GM12801 (cell line): ENCODE results near the gene IQSEC3.

Experiments
- TF ChIP-seq, protein P1 (sequence below): IDR thresholded peaks from one replicate; pipeline ENCODE4 v1.5.1; 2011; ENCODE audit warnings: control low read depth; ENCODE audit not compliant: insufficient read length; ENCODE audit errors: extremely low read depth

Gene IQSEC3

DNA sequence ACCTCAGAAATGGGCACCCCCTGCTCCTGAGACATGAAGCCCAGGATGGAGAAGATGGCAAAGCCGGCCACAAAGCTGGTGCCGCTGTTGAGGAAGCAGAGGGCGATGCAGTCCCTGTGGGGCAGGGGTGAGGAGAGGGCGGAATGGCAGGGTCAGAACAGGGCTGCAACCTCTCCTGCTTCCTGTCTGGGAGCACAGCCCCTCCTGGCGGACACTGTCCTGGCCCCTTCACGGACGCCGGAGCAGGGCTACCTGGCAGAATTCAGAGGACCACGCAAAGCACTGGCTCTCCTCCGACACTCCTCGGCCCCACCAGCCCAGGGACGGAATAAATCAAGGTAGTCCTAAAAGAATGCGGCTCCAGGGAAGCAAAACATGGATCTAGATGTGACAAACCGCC is 159.8 kb downstream of the IQSEC3 start:
- TF ChIP-seq, protein P1, sequence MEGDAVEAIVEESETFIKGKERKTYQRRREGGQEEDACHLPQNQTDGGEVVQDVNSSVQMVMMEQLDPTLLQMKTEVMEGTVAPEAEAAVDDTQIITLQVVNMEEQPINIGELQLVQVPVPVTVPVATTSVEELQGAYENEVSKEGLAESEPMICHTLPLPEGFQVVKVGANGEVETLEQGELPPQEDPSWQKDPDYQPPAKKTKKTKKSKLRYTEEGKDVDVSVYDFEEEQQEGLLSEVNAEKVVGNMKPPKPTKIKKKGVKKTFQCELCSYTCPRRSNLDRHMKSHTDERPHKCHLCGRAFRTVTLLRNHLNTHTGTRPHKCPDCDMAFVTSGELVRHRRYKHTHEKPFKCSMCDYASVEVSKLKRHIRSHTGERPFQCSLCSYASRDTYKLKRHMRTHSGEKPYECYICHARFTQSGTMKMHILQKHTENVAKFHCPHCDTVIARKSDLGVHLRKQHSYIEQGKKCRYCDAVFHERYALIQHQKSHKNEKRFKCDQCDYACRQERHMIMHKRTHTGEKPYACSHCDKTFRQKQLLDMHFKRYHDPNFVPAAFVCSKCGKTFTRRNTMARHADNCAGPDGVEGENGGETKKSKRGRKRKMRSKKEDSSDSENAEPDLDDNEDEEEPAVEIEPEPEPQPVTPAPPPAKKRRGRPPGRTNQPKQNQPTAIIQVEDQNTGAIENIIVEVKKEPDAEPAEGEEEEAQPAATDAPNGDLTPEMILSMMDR, result no peak

- TF ChIP-seq, protein P1, result no peak
These were observed 160.8 kb downstream of the IQSEC3 start for GRCh38 chr12:227286-227915.
